Dendritic cell treated with granulocyte-macrophage colony-stimulating factor and Interleukin-4, amounts not matched to agents 40 ng/mL and 50 ng/mL, for 4 days (primary cell): ENCODE results near the gene FBXW7.

Source experiments
- H3K27ac Mint-ChIP-seq: one replicate; pipeline ENCODE4 v1.8.0; 2022; ENCODE audit warnings: mild to moderate bottlenecking, mixed read lengths
- H3K27me3 Mint-ChIP-seq: one replicate; pipeline ENCODE4 v1.8.0; 2022; ENCODE audit warnings: mild to moderate bottlenecking, mixed read lengths
- H3K36me3 Mint-ChIP-seq: one replicate; pipeline ENCODE4 v1.8.0; 2022; ENCODE audit warnings: low read depth, mixed read lengths
- H3K4me1 Mint-ChIP-seq: one replicate; pipeline ENCODE4 v1.8.0; 2022; ENCODE audit warnings: low read depth, mixed read lengths
- H3K4me3 Mint-ChIP-seq: one replicate; pipeline ENCODE4 v1.8.0; 2022; ENCODE audit warnings: mild to moderate bottlenecking, moderate library complexity, mixed read lengths
- H3K9me3 Mint-ChIP-seq: one replicate; pipeline ENCODE4 v1.8.0; 2022; ENCODE audit warnings: mixed read lengths
- intact Hi-C: fragments of 100-400 bp; cut with micrococcal nuclease; formaldehyde crosslinking; loops from one replicate; pipeline ENCODE4 v1.15.0; 2022

FBXW7 gene

DNA sequence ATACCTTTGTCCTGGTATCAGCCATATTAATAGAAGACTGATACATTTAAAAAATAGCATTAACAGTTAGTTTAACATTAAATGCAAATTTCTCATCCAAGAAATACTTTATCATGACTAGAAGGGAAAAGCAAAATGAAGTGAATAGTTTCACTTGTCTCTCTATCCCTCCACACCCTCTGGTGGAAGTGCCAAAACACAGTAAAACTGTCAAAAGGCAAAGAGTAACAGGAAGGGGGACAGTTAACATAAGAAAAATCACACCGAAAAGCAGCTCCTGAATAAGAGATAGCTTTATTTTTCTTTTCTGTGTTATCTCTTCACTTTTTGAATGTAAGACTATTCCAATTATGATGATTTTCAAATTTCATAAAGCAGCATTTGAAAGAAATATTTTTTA is 187.2 kb downstream of the FBXW7 start:
- H3K4me1 Mint-ChIP-seq: no peaks in the 10 kb centered on the region
- no peaks in the 10 kb centered on the region for H3K9me3 Mint-ChIP-seq
- peaks cover 11% of the 10 kb centered on the region for H3K36me3 Mint-ChIP-seq
- H3K4me3 Mint-ChIP-seq: no peak overlapping the region
- no peaks in the 10 kb centered on the region for H3K27me3 Mint-ChIP-seq
- intact Hi-C loops: no loop called here
- H3K27ac Mint-ChIP-seq: no peak overlapping the region

DNA sequence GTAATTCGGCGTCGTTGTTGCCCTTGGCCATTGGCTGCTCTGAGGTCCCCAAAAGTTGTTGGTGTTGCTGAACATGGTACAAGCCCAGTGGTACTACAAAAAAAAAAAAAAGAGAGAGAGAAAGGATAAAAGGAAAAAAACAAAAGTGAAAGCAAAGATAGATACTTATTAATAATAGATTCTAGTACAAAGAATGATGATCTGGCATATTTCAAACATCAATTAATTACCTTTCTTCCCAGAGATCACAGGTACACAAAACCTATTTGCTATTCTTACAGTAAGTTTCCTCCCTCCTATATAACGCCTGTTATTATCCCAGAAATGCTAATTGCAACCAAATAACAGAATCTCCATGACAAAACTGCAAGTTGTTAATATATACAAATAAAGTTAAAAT is 188.9 kb downstream of the FBXW7 start:
- intact Hi-C loops: no loop called here
- Mint-ChIP-seq H3K27ac (no peak overlapping the region), H3K4me1 (no peaks in the 10 kb centered on the region), H3K27me3 (no peaks in the 10 kb centered on the region), H3K36me3 (peaks cover 15% of the 10 kb centered on the region), H3K4me3 (no peak overlapping the region), H3K9me3 (no peaks in the 10 kb centered on the region)

GRCh38 chr4:152346526-152346925 is 189.4 kb downstream of the FBXW7 start:
- no peak overlapping the region for H3K27ac Mint-ChIP-seq
- no peaks in the 10 kb centered on the region for H3K4me1 Mint-ChIP-seq
- peaks cover 18% of the 10 kb centered on the region for H3K36me3 Mint-ChIP-seq
- H3K27me3 Mint-ChIP-seq: no peaks in the 10 kb centered on the region
- no peaks in the 10 kb centered on the region for H3K9me3 Mint-ChIP-seq
- no peak overlapping the region for H3K4me3 Mint-ChIP-seq
- intact Hi-C loops: no loop called here

DNA sequence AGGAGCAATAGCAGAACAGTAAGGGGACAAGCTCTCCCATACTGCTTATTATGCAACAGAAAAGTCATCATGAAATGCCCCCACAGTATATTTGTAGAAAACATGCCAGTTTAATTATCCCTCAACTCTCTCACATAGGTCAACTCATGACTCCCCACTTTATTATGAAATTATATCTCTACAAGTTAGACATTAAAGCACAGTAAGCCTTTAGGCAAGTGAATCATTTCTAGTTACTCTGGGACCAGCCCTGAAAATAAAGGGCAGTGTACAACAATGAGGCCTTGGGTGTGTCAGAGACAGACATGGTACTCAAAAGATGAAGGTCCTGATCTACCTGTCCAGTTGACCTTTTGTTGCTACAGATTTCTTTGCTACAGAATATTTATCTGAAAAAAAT is 191.9 kb downstream of the FBXW7 start:
- intact Hi-C loops: no loop called here
- no peaks in the 10 kb centered on the region for H3K27me3 Mint-ChIP-seq
- peaks cover 33% of the 10 kb centered on the region for H3K36me3 Mint-ChIP-seq
- H3K4me3 Mint-ChIP-seq: no peak overlapping the region
- no peaks in the 10 kb centered on the region for H3K9me3 Mint-ChIP-seq
- H3K27ac Mint-ChIP-seq: no peak overlapping the region
- H3K4me1 Mint-ChIP-seq: no peaks in the 10 kb centered on the region

DNA sequence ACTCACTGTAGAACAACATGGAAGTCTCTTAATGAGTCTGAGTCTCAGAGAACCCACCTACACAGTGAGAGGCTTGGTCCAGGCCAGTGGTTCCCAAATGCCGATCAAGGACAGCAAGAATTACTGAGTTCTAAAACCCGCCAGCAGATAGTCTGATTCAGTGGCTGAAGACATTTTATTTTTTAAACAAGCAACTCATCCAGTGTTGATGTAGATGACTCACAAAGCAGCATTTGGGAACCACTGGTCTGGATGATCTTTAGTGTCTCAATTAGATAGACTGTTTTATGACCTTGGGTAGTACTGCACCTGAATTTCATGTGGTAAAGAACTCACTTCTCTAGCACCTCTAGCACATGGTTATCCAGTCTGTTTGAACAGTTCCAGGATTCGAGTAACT is 193.6 kb downstream of the FBXW7 start:
- H3K4me3 Mint-ChIP-seq: no peak overlapping the region
- H3K27me3 Mint-ChIP-seq: no peaks in the 10 kb centered on the region
- intact Hi-C loops: no loop called here
- H3K27ac Mint-ChIP-seq: no peak overlapping the region
- no peaks in the 10 kb centered on the region for H3K4me1 Mint-ChIP-seq
- H3K9me3 Mint-ChIP-seq: no peaks in the 10 kb centered on the region
- H3K36me3 Mint-ChIP-seq: peaks cover 34% of the 10 kb centered on the region

DNA sequence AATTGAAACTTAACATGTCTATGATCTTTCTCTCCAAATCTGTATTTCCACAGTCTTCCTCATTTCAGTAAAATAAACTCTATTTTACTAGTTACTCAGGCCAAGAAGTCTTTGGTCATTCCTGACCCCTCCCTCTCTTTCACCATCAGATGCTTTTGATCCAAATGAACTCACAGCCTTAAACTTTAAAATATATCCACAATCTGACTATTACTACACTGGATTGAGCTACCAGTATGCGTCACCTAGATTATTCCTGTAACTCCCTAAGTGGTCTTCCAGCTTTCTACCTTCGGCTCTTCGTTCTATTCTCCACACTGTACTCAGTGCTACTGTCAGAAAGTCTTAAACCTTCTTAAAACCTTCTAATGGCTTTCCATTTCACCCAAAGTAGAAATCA is 195.1 kb downstream of the FBXW7 start:
- Mint-ChIP-seq H3K9me3 (no peaks in the 10 kb centered on the region), H3K27me3 (no peaks in the 10 kb centered on the region), H3K27ac (no peak overlapping the region), H3K4me3 (no peak overlapping the region), H3K4me1 (no peaks in the 10 kb centered on the region), H3K36me3 (peaks cover 23% of the 10 kb centered on the region)
- intact Hi-C loops: no loop called here

GRCh38 chr4:152339576-152339975 is 196.3 kb downstream of the FBXW7 start:
- peaks cover 23% of the 10 kb centered on the region for H3K36me3 Mint-ChIP-seq
- no peak overlapping the region for H3K27ac Mint-ChIP-seq
- intact Hi-C loops: no loop called here
- no peaks in the 10 kb centered on the region for H3K27me3 Mint-ChIP-seq
- no peaks in the 10 kb centered on the region for H3K4me1 Mint-ChIP-seq
- no peak overlapping the region for H3K4me3 Mint-ChIP-seq
- H3K9me3 Mint-ChIP-seq: no peaks in the 10 kb centered on the region

DNA sequence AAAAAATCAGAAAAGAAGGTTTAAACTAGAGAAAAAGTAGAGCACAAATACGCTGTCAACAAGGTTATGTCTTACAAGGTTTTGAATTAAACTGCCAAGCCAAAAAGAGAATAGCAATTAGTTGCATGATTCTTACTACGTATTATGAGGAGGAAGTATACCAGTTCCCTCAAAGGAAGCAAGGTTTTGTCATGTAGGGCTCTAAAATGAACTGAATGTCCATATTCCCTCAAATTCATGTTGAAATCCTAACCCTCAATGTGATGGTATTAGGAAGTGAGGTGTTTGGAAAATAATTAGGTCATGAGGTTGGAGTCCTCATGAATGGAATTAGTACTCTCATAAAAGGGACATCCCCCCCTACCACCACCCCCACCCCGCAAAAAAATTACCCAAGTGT is 201.0 kb downstream of the FBXW7 start:
- Mint-ChIP-seq H3K4me1 (no peaks in the 10 kb centered on the region), H3K4me3 (no peak overlapping the region), H3K9me3 (no peaks in the 10 kb centered on the region), H3K27me3 (no peaks in the 10 kb centered on the region), H3K36me3 (peaks cover 25% of the 10 kb centered on the region), H3K27ac (no peak overlapping the region)
- intact Hi-C loops: no loop called here

DNA sequence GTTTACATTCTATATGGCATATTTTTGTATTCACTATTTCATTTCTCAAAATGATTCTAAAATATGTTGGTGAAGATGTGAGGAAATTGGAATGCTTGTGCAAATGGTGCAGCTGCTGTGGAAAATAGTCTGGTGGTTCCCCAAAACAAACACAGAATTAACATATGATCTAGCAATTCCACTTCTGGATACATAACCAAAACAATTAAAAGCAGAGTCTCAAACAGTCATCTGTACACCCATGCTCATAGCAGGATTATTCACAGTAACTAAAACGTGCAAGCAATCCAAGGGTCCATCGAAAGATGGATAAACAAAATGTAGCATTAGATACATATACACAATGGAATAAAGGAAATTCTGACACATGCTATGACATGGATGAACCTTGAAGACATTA is 204.8 kb downstream of the FBXW7 start:
- Mint-ChIP-seq H3K4me1 (no peaks in the 10 kb centered on the region), H3K27me3 (no peaks in the 10 kb centered on the region), H3K27ac (no peak overlapping the region), H3K9me3 (no peaks in the 10 kb centered on the region), H3K36me3 (peaks cover 32% of the 10 kb centered on the region), H3K4me3 (no peak overlapping the region)
- intact Hi-C loops: no loop called here

DNA sequence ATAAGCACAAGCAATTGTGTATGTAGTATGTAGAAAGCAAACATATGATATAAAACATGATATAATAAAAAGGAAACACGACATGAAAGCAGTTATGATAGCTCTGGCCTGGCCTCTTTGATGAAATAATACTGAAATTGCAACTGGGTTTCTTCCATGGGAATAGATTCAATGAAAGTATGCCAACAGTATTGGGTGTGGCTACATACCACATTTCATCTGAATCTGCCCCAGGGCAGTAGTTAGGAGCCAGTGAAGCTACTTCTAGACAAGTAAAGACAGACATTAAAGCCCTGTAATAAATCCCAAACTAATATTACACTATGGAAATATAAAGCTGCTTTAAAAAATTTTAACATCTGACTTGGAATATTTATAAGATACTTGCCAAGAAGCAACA is 207.3 kb downstream of the FBXW7 start:
- Mint-ChIP-seq H3K4me3 (no peak overlapping the region), H3K27ac (no peak overlapping the region), H3K27me3 (no peaks in the 10 kb centered on the region), H3K36me3 (peaks cover 49% of the 10 kb centered on the region), H3K4me1 (no peaks in the 10 kb centered on the region), H3K9me3 (no peaks in the 10 kb centered on the region)
- intact Hi-C loops: no loop called here

DNA sequence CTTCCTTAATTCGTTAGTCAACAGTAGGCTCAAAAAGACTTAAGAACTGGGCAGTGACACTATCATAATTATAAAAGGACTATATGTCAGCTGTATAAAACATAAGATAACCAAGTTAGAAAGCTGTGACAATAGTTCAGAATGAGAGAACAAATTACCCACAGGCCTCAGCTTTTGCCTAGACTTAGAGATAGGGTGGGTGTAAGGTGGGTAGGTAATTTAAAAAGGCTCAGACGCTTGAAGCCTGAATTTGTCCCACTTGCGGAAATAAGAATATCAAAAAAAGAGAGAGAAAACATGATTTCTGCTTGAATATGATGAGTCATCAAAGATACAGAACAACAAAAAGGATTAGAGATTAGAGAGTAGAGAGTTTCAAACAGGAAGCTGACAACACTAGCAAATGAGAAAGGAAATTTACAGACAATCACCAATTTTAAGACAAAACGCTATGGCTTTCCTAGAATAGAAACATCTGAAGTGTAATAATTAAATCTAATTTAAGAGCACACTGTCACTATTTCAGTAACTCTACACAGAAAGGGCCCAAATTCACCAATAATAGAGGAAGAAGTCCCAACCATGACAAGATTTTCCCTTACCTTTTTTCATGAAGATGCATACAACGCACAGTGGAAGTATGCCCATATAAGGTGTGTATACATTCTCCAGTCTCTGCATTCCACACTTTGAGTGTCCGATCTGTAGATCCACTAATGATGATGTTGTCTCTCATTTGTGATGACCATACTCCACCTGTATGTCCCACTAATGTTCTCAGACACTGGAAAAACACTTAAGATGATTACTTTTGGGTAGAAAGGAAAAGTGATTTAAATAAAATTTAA is 208.1 kb downstream of the FBXW7 start:
- Mint-ChIP-seq H3K27me3 (no peaks in the 10 kb centered on the region), H3K4me1 (no peaks in the 10 kb centered on the region), H3K36me3 (peaks cover 57% of the 10 kb centered on the region), H3K27ac (no peak overlapping the region), H3K4me3 (no peak overlapping the region), H3K9me3 (no peaks in the 10 kb centered on the region)
- intact Hi-C loops: no loop called here

- H3K9me3 Mint-ChIP-seq: no peaks in the 10 kb centered on the region
- no peaks in the 10 kb centered on the region for H3K27me3 Mint-ChIP-seq
- intact Hi-C loops: no loop called here
- no peaks in the 10 kb centered on the region for H3K4me1 Mint-ChIP-seq
- no peak overlapping the region for H3K4me3 Mint-ChIP-seq
- H3K36me3 Mint-ChIP-seq: peaks cover 57% of the 10 kb centered on the region
- no peak overlapping the region for H3K27ac Mint-ChIP-seq
Measured at GRCh38 chr4:152325831-152326230, 210.1 kb downstream of the FBXW7 start.

DNA sequence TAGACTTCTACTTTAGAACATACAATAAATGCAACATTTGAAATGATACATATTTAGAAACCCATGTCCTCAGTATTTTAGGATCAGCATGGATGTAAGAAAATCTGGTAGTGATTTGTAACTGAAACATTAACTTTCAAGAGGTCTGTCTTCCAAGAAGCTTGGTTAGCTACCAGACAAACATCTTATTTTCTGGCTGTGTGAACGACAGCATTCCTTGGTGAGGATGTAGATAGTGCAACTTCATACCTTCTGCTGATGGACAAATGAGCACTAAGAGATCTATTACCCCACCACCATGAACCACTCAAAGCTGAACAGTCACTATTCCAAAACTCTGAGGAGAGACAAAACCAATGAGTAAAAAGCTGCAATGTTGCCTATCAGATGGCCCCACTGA is 212.7 kb downstream of the FBXW7 start:
- Mint-ChIP-seq H3K36me3 (peaks cover 59% of the 10 kb centered on the region), H3K4me3 (no peak overlapping the region), H3K9me3 (no peaks in the 10 kb centered on the region), H3K27me3 (no peaks in the 10 kb centered on the region), H3K4me1 (no peaks in the 10 kb centered on the region), H3K27ac (no peak overlapping the region)
- intact Hi-C loops: no loop called here

- peaks cover 54% of the 10 kb centered on the region for H3K36me3 Mint-ChIP-seq
- H3K4me1 Mint-ChIP-seq: no peaks in the 10 kb centered on the region
- H3K9me3 Mint-ChIP-seq: no peaks in the 10 kb centered on the region
- intact Hi-C loops: no loop called here
- H3K27me3 Mint-ChIP-seq: no peaks in the 10 kb centered on the region
- H3K4me3 Mint-ChIP-seq: no peak overlapping the region
- no peak overlapping the region for H3K27ac Mint-ChIP-seq
Measured at GRCh38 chr4:152322656-152323055, 213.2 kb downstream of the FBXW7 start.

- Mint-ChIP-seq H3K36me3 (peaks cover 47% of the 10 kb centered on the region), H3K27me3 (no peaks in the 10 kb centered on the region), H3K4me1 (no peaks in the 10 kb centered on the region), H3K27ac (no peak overlapping the region), H3K9me3 (no peaks in the 10 kb centered on the region), H3K4me3 (no peak overlapping the region)
- intact Hi-C loops: no loop called here
Measured at GRCh38 chr4:152321923-152322322, 214.0 kb downstream of the FBXW7 start.
